Uterus (tissue), 4 donors: ENCODE results near the gene MUC13. TPM values are rescaled to one million over a fixed set of nuclear protein-coding genes. Genes with fewer than 3 reads are reported as not detected.

ENCODE experiments used
- DNase-seq, 2 donors: peaks; one replicate each; pipeline ENCODE4 v3.0.0-alpha.2; 2019 to 2020
- H3K27ac ChIP-seq, 2 donors: fragments of 200-600 bp; sonication (generic); 1 replicate in 1 of 2; 2 replicates in 1 of 2; pipeline ENCODE4 v1.5.1; 2016 to 2018
- H3K27me3 ChIP-seq, 2 donors: fragments of 200-600 bp; sonication (generic); one replicate each; pipeline ENCODE4 v1.5.1; 2018 to 2019; ENCODE audit warnings: control low read depth in 1 of 2
- H3K36me3 ChIP-seq, 2 donors: fragments of 200-600 bp; sonication (generic); one replicate each; pipeline ENCODE4 v1.5.1; 2019; ENCODE audit warnings: control low read depth in 1 of 2
- H3K4me1 ChIP-seq, 2 donors: fragments of 200-600 bp; sonication (generic); one replicate each; pipeline ENCODE4 v1.5.1; 2018 to 2019; ENCODE audit warnings: control low read depth in 1 of 2
- H3K4me3 ChIP-seq, 2 donors: fragments of 200-600 bp; sonication (generic); 1 replicate in 1 of 2; 2 replicates in 1 of 2; pipeline ENCODE4 v1.5.1; 2018 to 2019; ENCODE audit warnings: mild to moderate bottlenecking in 1 of 2
- H3K9me3 ChIP-seq, 2 donors: fragments of 200-600 bp; sonication (generic); one replicate each; pipeline ENCODE4 v1.5.1; 2019; ENCODE audit warnings: control low read depth in 1 of 2
- CTCF ChIP-seq, 4 experiments: fragments of 200-600 bp in 2 of 4; fragments of 450-650 bp in 2 of 4; sonication (generic) in 2 of 4; IDR thresholded peaks; one replicate each; pipeline ENCODE4 v1.5.1; 2016 to 2019; ENCODE audit warnings: antibody characterized with exemption in 4 of 4, mild to moderate bottlenecking in 2 of 4, moderate library complexity in 1 of 4
- POLR2A ChIP-seq, 2 donors: fragments of 450-650 bp; IDR thresholded peaks; one replicate each; pipeline ENCODE4 v1.6.1; 2016; ENCODE audit warnings: antibody characterized with exemption in 2 of 2, mild to moderate bottlenecking in 1 of 2, moderate library complexity in 1 of 2
- intact Hi-C: fragments of 100-400 bp; cut with DNase I; formaldehyde crosslinking; loops from one replicate; pipeline ENCODE4 v1.15.1; 2023; ENCODE audit warnings: low total_unique reads
- total RNA-seq, 4 donors: library from RNA; depleted of rRNA in 3 of 4; stranded (reverse); fragments of >200 nt in 3 of 4; gene quantifications; one replicate each; pipeline versions ENCODE4 v1.1.0 to v1.2.4, GENCODE V29; 2014 to 2023
- donor health status: DM: yes; HTN: yes; CAD: no.

MUC13 gene
- total RNA-seq, 4 donors from 2014 or later, result 0.51 TPM; not detected in 3

- intact Hi-C loops, result no loop called here
- peak overlapping the region in 1 of 2 donors; percentile 94 for H3K27ac ChIP-seq
- H3K9me3 ChIP-seq, result no peaks in the 10 kb centered on the region
- no peak for DNase-seq
- no peaks in the 10 kb centered on the region for H3K27me3 ChIP-seq
- H3K36me3 ChIP-seq, result no peaks in the 10 kb centered on the region
- H3K4me3 ChIP-seq, result no peak overlapping the region
- peaks cover 7 to 12% of the 10 kb centered on the region in 2 donors for H3K4me1 ChIP-seq
- TF ChIP-seq POLR2A (IDR thresholded peaks at IDR 0.05), result no peak
- no peak for TF ChIP-seq CTCF (IDR thresholded peaks at IDR 0.05)
These were observed 50.6 kb downstream of the MUC13 start for GRCh38 chr3:124883766-124884473.

- Histone ChIP-seq H3K4me1 (peaks cover 9 to 14% of the 10 kb centered on the region in 2 donors), H3K27me3 (no peaks in the 10 kb centered on the region), H3K27ac (peak overlapping the region in 1 of 2 donors; percentile 94), H3K4me3 (no peak overlapping the region), H3K36me3 (no peaks in the 10 kb centered on the region), H3K9me3 (no peaks in the 10 kb centered on the region)
- intact Hi-C loops, result no loop called here
- DNase-seq, result no peak
- no peak for TF ChIP-seq POLR2A (IDR thresholded peaks at IDR 0.05)
- no peak for TF ChIP-seq CTCF (IDR thresholded peaks at IDR 0.05)
These were observed 51.5 kb downstream of the MUC13 start for GRCh38 chr3:124882816-124883747.

- H3K27me3 ChIP-seq, result no peaks in the 10 kb centered on the region
- DNase-seq, result no peak
- peak overlapping the region in 1 of 2 donors; percentile 94 for H3K27ac ChIP-seq
- intact Hi-C loops, result no loop called here
- TF ChIP-seq CTCF (IDR thresholded peaks at IDR 0.05), result no peak
- no peak for TF ChIP-seq POLR2A (IDR thresholded peaks at IDR 0.05)
- H3K36me3 ChIP-seq, result no peaks in the 10 kb centered on the region
- no peaks in the 10 kb centered on the region for H3K9me3 ChIP-seq
- peaks cover 15 to 19% of the 10 kb centered on the region in 2 donors for H3K4me1 ChIP-seq
- no peak overlapping the region for H3K4me3 ChIP-seq
These were observed 52.4 kb downstream of the MUC13 start for GRCh38 chr3:124881976-124882697.

GRCh38 chr3:124879337-124879680 lies 55.2 kb downstream of the MUC13 start:
- Histone ChIP-seq H3K27me3 (no peaks in the 10 kb centered on the region), H3K4me3 (no peak overlapping the region), H3K36me3 (no peaks in the 10 kb centered on the region), H3K27ac (peak overlapping the region; percentile 56 to 83), H3K4me1 (peaks cover 8 to 19% of the 10 kb centered on the region in 2 donors), H3K9me3 (no peaks in the 10 kb centered on the region)
- no peak for DNase-seq
- intact Hi-C loops, result no loop called here
- no peak for TF ChIP-seq CTCF (IDR thresholded peaks at IDR 0.05)
- TF ChIP-seq POLR2A (IDR thresholded peaks at IDR 0.05), result no peak
